Retinal pigment epithelial cell (primary cell): ENCODE results near the gene GNB2.

ENCODE experiments used
- DNase-seq: peaks from one replicate; pipeline ENCODE4 v3.0.0-alpha.2; 2010; ENCODE audit warnings: low read depth
- H3K4me3 ChIP-seq: 2 replicates; pipeline ENCODE4 v1.5.1; 2011; ENCODE audit warnings: mild to moderate bottlenecking, low read length, control low read depth, moderate library complexity
- TF ChIP-seq, protein P1 (sequence below): conservative IDR thresholded peaks from 2 replicates; pipeline ENCODE4 v1.5.1; 2011; ENCODE audit warnings: low read depth, low read length, control low read depth, inconsistent platforms

Gene GNB2

DNA sequence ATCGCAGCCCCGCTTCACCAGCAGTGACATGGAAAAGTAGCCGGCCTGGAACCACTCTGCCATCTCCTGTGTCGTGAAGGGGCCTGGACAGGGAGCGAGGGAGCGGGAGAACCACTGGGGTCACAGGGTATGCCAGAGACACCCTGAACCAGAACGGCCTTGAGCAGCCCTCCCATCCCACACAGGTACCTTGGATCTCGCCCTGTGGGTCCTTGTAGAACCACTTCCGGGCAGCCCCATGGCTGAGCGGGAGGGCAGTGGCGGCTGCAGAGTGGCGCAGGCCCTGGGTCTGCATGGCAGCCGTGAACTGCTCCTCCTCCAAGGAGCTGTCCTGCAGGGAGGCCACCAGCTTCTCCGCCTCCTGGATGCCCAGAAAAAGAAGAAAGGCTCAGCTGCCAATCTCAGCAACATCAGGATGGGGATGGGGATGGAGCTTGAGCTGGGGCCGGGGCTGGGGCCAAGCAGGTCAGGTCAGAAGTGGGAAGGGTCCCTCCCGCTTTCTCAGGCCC, 11.0 kb downstream of the GNB2 start:
- TF ChIP-seq, protein P1, sequence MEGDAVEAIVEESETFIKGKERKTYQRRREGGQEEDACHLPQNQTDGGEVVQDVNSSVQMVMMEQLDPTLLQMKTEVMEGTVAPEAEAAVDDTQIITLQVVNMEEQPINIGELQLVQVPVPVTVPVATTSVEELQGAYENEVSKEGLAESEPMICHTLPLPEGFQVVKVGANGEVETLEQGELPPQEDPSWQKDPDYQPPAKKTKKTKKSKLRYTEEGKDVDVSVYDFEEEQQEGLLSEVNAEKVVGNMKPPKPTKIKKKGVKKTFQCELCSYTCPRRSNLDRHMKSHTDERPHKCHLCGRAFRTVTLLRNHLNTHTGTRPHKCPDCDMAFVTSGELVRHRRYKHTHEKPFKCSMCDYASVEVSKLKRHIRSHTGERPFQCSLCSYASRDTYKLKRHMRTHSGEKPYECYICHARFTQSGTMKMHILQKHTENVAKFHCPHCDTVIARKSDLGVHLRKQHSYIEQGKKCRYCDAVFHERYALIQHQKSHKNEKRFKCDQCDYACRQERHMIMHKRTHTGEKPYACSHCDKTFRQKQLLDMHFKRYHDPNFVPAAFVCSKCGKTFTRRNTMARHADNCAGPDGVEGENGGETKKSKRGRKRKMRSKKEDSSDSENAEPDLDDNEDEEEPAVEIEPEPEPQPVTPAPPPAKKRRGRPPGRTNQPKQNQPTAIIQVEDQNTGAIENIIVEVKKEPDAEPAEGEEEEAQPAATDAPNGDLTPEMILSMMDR, result no peak
- no peak overlapping the region for H3K4me3 ChIP-seq
- no peak for DNase-seq

GRCh38 chr7:100685049-100685605, 11.6 kb downstream of the GNB2 start:
- TF ChIP-seq, protein P1, result no peak
- H3K4me3 ChIP-seq, result no peak overlapping the region
- DNase-seq, result no peak

GRCh38 chr7:100685631-100686145, 12.1 kb downstream of the GNB2 start:
- H3K4me3 ChIP-seq, result no peak overlapping the region
- TF ChIP-seq, protein P1, result no peak
- DNase-seq, result no peak

- no peak overlapping the region for H3K4me3 ChIP-seq
- no peak for DNase-seq
- TF ChIP-seq, protein P1, result no peak
Measured at GRCh38 chr7:100686201-100686821, 12.8 kb downstream of the GNB2 start.

GRCh38 chr7:100686822-100687211, 13.3 kb downstream of the GNB2 start:
- TF ChIP-seq, protein P1, result no peak
- H3K4me3 ChIP-seq, result no peak overlapping the region
- no peak for DNase-seq

DNA sequence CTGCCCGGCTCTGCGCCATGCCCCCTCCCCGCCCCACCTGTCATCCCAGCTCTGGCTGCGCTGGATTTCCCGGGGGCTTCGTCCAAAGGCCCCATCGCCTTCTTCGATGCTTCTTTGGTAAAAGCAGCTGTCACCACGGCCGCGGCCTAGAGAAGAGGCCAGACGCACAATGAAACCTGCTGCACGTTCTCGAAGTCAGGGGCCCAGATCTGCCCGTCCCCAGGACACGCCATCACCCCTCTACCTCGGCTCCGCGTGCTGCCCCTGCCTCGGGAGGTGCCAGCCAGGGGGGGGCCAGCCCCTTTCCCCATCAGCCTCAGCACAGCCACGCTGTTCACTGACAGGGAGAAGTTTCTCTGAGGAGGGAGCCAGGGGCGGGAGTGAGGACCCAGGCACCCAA, 13.7 kb downstream of the GNB2 start:
- DNase-seq, result no peak
- TF ChIP-seq, protein P1, result no peak

More for the DNA sequence above, 13.7 kb downstream of the GNB2 start:
- no peak overlapping the region for H3K4me3 ChIP-seq
